Measurements from ENCODE around the gene MIEN1. TPM values are rescaled to one million over a fixed set of nuclear protein-coding genes. Genes with fewer than 3 reads are reported as not detected.
"Not testable (repeated sequence)": the region's sequence is repeated elsewhere in the genome, so short reads cannot be mapped to it uniquely, and the experiment has no call there.

MIEN1 gene, protein sequence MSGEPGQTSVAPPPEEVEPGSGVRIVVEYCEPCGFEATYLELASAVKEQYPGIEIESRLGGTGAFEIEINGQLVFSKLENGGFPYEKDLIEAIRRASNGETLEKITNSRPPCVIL
- total RNA-seq, result 47.9 and 55.2 TPM in 2 replicates
- polyA plus RNA-seq (2012), result 93.3 TPM

DNA sequence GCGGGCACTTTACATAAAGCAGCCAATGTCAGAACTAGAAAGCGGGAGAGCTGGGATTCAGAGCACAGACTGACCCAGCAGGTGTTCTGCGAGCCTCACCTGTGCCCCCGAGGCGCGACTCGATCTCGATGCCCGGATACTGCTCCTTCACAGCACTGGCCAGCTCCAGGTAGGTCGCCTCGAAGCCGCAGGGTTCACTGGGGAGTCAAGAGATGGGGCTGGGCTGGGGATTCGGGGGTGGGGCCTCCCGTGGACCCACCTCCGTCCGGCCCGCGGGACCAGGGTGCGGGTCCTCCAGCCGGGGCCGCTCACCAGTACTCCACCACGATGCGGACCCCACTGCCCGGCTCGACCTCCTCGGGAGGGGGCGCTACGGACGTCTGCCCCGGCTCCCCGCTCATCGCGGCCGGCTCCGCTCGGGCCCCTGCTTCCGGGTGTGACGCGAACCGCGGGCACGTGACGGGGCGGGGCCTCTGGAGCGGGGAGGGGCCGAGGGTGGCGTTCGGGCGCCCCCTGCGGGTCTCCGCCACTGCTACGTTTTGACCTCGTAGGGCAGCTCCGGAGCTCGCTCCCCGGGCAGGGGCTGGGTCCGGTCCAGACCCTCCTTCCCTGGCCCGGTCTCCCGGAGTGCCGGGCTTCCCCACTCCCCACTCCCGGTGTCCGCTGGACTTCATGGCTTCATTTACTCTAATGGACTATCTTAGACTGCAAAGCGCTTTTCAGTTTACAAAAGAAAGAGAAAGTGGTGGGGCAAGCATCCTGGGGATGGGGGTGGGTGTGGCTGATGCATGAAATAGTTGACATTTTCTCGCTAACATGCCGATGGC lies at the start of gene MIEN1:
Gene MIEN1 (minus strand): TSS at position 438 of the 827 bp plus-strand sequence. CDS start 37 bp downstream, at position 401.
- DNase-seq (ENCODE audit: low read depth), result peak; percentile 87

DNA sequence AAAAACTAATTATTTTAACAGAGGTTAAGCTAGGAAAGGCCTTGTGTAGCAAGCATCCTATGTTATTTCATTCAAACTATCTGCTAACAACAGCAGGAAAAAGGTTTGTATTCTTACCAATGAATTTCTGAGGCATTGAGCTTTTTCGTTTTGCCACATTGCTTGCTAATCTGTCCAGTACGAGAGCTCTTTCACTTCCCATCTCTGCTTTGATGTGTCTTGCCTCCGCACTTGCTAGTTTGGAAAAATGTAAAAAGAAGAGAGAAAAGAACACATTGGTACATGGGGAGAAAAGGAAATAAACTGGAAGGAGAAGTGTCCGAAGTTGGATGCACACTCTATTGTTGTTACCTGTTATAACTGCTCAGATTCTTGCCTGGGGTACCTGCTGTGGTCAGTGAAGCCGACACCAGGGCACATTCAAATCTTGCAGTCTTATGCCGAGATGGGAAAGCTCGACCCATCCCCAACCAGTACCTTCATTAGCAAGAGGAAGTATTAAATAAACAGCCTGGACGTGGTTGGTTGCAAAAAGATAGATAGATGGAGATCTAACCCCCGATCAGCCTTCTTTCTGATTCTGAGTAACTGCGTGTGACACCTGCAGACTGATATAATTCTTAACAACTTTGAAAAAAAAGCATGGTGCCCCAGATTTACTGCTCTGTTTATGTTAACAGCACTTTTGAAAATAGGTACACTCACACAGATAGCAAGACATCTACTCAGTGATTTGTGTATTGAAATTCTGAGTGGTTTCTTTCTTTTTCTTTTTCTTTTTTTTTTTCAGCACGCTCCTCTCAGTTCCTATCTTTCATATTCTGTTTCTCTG lies 47.4 kb upstream of the MIEN1 start:
- DNase-seq (ENCODE audit: low read depth), result no peak

DNA sequence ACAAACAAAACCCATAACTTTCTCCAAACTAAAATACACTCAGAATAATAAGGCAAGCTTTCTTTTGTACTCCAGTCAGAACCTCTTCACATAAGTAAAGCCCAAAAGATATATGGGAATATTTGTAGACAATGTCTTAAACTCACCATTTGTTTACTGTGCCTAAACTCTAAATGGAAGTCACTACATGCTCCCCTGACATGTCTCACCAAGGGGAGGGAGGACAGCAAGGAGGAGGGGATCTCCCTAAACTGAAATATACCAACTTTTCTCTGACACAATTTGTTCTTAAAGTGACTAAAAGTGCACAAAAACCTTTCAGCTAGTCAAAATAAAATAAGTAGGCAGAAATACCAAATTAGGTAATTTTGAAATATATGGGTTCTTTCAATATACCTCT lies 45.9 kb upstream of the MIEN1 start:
- no peak for DNase-seq (ENCODE audit: low read depth)

DNA sequence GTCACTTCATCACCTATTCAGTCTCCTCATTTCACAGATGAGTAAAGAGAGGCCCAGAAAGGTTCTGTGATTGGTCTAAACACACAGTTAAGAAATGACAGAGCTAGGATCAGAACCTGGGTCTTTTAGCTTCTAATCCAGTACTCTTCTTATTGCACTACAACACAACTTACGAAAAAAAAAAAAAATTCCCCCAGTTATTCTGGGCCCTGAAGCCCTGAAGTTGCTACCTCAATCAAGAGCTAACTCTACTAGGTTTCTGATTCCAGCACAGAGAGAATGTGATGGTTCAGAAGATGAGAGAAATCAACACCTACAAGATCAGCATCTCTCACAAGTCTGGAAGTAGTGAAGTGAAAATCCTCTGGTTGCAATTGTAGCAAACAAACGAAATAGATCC lies 44.7 kb upstream of the MIEN1 start:
- DNase-seq (ENCODE audit: low read depth), result no peak

DNA sequence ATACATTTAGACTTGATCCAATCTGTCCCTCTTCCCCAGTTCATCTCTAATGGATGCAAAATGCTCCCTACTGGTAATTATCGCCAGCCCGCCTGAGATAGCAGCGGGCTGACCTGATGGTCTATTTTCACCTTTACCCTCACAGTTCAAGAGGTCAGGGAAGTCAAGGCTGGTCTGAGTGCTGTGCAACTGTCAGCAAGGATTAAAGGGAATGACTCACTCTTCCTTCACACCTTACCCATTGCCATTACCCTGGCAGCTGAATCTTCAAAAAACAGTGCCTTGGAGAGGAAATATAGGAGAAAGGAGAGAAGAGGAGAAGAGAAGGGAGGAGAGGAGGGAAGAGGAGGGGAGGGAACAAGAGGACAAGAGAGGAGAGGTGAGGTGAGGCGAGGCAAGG lies 43.7 kb upstream of the MIEN1 start:
- no peak for DNase-seq (ENCODE audit: low read depth)

DNA sequence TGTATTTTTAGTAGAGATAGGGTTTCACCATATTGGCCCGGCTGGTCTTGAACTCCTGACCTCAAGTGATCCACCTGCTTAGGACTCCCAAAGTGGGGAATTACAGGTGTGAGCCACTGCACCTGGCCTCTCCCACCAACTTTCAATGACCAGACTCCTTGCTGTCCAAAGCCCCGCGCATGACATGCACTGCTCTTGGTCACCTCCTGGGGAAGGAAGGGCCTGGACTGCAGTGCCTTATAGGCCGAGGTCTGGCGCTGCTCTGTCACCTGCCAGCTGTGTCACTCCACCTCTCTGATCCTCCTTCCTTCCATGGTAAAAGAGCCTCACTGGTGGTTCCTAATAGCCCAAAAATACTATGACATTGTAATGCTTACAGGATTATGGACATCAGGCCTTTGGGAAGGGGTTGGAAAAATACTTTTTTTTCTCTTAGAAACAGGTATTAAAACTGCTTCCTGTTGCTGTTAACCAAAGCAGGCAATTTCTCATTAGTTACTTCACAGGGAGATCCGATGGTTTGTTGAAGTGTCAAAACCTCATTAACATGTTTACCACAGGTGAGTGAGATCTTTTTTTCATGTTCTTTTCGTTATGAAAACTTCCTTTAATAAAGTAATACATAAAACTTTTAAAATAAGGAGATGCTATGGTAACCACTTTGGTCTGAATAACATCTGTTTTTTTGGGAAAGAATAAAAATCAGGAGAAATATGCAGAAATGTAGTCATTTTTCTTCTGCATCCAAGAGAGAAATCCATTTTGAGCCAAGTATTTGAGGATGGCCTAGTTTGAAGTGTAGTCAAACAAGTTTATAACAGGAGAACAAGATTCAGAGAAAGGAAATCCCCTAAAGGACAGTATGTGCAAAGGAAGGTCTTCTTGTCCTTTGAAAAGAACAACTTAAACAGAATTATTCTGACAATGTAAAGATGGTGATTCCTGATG lies 42.9 kb upstream of the MIEN1 start:
- no peak for DNase-seq (ENCODE audit: low read depth)

DNA sequence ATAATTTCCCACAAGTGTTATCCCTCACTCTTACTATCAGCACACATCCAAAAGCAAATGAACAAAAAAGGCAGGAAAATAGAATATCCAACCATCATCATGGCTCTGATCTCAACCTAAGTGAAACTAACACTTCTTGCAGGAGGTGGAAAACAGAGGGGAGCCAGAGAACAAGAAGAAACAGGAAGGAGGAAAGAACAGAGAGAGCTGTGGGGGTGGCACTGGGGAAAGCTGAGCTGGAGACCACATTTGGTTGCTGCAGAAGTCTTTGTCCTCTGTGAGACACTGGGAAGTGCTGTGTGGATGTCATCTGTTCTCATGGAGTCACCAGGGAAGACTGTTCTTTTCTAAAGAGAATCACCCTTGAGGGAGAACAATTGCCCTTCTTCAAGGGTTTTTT lies 42.1 kb upstream of the MIEN1 start:
- no peak for DNase-seq (ENCODE audit: low read depth)

DNA sequence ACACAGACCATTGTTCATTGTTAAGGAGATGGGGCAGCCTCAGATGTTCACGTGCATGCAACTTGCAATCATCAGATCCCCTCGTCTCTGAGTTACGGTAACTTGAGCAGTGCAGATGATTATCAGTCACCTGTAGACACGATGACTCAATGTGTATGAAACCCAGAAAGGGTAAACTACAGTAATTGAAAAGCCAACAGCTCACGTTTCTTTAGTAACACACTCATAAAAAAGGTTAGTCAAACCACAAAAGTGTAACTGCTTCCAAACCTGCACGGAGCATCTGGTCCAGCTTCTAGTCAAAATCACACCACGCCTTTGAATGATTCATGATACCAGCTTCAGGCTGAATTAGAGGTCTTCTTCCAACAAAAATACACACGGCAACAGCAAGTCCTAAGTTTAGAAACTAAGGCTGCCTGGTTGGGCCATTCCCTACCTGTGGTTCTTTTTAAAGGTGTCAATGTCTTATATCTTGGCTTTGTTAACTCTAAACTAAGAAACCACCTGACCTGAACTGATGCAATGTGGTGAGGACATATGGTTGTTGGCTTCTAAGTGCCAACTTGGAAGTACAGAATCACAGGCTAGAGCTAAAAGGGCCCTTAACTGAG lies 39.7 kb upstream of the MIEN1 start:
- DNase-seq (ENCODE audit: low read depth), result no peak

DNA sequence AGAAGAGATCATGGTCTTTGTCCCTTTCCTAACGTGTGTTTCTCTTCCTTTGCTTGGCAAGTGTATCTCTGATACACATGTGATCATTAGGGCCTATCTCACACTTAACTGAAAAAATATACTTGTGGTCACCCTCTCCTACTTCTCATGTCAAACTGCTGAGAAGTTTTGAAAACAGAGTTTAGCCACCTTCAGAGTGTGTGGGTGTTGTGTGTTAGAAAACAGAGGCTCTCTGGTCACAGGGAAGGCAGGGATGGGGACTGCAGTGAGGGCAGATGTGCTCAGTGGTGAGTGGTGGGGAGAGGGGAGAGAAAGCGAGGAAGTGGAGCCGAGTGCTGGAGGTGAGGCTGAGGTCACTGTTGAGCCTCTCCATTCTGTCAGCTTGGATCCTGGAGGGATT lies 36.8 kb upstream of the MIEN1 start:
- no peak for DNase-seq (ENCODE audit: low read depth)

DNA sequence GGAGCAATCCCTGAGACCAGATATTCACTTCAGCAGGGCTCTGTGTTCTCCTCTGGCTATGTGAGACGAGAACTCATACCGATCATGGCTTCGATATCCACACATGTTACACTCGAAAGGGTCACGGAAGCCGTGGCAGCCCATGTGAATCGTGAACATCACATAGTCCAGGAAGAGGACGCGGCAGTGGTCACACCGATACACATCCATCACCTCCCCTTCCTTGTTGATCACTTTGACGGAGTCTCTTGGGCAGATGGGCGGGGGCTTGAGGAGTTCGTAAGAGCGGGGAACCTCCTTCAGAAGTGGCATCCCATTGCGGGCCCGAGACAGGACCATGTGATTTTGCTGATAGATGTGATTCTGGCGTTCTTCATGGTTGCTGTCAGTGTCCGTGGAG lies 35.4 kb upstream of the MIEN1 start:
- no peak for DNase-seq (ENCODE audit: low read depth)

DNA sequence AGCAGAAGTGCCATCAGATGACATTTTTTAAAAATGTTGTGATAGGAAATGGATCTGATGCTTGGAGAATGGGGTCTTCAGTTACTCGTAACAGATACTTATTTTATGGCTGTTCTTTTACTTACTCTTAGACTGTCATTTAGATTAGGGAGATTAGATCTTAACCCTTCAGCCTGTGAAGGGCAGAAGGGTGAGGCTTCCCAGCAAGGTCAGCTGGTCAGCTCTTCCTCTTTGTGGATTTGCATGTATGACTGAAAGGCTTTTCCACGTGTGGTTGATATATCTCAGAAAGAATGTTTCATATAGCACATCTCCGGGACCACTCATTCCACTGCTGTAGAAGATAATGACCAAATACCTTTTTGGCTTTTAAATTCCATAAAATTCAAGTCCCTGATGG lies 34.8 kb upstream of the MIEN1 start:
- DNase-seq (ENCODE audit: low read depth), result no peak

DNA sequence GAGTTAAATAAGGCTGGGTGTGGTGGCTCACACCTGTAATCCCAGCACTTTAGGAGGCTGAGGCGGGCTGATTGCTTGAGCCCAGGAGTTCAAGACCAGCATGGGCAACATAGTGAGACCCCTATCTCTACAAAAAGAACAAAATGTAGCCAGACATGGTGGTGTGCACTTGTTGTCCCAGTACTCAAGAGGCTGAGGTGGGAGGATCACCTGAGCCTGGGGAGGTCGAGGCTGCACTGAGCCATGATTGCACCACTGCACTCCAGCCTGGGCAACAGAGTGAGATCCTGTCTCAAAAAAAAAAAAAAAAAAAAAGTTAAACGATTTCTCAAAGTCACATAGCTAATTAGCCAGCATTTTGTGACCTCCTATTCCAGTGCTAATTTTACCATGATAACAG lies 33.8 kb upstream of the MIEN1 start:
- not testable (repeated sequence) for DNase-seq (ENCODE audit: low read depth)

DNA sequence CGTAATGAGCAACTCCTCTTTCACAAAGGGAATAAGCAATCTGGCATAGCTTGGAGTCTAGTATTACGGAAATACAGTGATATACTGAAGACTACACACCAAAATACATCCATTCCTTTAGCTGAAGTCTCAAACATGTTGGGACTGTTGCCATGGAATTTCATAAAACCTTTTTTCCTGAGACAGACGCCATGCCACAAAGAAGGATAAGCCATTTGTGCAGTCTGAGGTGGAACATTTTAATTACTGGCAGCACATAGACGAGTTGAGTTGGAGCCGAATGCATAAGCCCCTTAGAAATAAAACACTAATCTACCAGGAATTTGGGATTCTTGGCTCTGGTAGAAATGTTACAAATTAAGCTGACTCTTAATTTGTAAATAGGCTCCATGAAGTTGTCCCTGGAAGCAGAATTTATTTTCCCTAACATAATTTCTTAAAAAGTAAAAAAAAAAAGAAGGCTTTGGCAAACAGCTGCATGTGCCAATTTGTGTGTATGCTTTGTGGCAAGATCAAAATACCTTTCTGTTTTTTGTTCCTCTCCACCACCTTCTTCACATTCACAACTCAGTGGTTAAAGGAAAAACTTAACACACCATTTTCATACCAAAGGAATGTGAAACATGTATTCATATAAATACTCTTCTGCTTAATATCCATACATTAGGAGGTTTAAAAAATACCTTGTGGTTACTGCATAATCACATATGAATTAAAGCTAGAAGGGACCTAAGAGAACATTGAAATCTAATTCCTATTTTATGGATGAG lies 32.9 kb upstream of the MIEN1 start:
- peak; percentile 16 for DNase-seq (ENCODE audit: low read depth)

DNA sequence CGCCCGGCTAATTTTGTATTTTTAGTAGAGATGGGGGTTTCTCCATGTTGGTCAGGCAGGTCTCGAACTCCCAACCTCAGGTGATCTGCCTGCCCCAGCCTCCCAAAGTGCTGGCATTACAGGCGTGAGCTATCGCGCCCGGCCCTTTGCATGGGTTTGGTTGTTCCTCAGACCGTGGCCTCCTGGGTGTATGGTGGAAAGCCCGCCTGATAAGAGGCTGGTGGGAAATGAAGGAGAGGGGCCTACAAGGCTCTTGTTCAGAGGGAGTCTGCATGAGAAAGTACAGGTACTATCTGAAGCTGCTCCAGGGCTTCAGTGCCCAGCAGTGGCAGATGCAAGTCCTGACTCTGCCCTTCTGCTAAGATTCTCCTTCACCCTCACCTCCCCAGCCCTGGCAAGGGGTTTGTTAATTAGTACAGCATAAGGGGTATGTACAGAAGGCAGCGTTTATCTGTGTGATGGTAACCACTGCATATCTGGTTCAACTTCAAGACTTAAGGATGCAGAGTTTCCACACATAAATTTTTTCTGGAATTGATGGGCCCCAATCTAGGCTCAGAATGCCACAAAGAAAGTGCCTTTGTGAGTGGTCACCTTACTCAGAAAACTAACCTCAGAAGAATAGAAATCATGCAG lies 31.6 kb upstream of the MIEN1 start:
- DNase-seq (ENCODE audit: low read depth), result no peak

DNA sequence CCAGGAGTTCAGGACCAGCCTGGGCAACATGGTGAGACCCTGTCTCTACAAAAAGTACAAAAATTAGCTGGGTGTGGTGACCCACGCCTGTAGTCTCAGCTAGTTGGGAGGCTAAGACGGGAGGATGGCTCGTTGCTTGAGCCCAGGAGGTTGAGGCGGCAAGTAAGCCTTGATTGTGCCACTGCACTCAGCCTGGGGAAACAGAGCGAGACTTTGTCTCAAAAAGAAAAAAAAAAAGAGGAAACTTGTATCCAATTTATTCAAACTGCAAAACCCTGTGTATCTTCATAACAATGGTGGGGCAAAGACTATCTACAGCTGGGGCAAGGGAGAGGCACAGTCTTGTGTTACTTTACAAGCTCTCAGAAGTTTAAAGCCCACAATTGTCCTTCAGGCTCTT lies 28.9 kb upstream of the MIEN1 start:
- DNase-seq (ENCODE audit: low read depth), result no peak

DNA sequence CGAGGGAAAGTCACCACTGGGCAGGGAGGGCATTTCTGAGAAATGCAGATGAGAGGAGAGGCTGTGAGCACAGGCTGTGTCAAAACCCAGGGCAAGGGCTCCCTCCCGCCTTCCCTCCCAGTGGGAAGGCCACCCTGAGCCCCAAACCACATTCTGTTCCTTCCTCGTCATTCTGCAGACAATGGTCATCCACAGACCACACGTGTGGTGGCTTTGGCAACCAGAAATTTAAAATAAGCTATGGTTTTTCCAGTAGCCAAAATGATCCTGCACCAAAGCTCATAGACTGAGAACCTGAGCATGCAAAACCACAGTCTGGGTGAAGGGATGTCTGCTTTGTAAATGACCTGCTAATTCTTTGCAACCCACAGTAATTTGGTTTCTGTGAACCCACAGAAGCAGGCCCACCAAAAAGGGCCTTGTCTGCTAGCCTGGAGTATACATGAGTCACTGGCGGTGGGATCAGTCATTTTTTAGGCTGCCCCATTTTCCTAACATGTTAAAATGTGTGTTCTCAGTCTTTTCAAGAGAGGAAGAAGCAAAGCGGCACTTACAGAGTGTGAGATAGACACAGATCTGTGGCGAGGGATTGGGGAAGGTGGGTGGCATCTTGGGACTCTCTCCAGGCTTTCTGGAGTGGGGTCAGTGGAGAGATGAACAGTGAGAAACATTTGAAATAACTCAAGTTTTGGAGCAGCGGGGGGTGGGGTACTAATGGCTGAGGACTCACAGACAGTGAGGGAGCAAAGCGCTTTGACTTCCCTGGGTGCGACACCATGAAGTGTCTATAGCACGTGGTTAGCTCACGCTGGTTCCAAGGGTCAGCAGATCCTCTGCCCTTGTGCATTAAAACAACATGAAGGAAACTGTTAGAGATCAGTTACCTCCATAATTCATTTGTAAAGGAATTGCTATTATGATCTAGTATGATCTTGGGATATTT lies 27.9 kb upstream of the MIEN1 start:
- peak; percentile 52 for DNase-seq (ENCODE audit: low read depth)

DNA sequence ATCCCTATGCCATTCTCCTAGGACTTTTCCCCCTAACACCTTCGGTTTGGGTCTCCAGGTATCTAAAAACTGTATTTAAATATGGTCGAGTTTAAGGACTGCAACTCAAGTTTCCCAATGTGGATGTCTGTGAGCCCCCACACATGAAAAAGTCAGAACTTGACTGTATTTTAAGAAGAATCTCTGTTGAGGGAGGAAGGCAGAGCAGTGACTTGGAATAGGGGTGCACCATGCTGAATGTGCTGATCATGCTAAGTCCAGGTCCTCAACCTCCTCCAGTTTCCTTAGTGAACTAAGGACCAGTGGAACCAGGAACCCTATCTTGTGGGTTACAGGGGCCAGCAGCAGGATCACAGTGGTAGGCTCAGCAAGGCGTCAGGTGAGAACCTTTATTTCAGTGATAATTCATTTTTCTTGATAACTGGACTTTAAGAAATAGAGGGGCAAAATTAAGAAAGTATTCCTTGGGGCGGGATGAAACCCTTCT lies 26.9 kb upstream of the MIEN1 start:
- no peak for DNase-seq (ENCODE audit: low read depth)
